Stimulated activated CD4-positive, alpha-beta T cell treated with anti-CD3 and anti-CD28 coated beads, Interleukin-12 subunit alpha, Interleukin-12 subunit beta, amount 100 ng/mL, for 24 hours (primary cell): ENCODE results near the gene TBC1D16.

ENCODE experiments used
- DNase-seq, 2 experiments: peaks; one replicate each; pipeline ENCODE4 v3.0.0-alpha.2; 2020; ENCODE audit warnings: low read depth in 2 of 2

The TBC1D16 gene

DNA sequence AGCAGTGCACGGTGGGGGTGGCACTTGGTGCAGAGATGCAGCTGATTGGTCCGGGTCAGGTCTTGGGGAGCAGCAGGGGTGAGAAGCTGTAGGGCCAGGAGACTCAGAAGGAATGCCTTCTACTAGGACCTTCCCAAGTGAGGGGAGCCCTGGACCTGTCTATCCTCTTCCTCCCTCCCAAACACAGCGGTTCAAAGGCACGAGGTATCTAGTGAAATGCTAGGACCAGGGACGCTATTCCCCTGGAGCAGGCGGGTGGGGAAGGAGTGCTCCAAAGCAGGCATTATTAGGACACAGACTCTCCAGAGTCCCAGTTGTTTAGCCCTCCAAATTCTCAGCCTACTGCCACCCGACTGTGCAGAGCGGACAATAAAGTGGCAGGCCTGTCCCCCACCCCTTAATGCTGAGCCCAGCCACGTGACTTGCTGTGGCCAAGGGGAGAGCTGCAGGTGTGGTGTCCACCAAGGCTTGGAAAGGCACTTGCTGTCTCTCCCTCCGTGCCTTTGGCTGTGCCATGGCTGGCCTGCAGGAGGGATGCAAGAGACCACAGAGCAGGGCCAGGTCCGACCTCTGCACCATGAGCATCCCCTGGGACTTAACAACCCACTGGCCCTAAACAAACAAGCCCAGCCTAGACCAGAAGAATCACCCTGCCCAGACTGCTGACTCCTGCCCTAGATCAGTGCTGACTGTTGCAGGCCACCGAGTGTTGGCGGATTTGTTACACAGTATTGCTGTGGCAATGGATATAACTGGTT lies 97.2 kb downstream of the TBC1D16 start:
- no peak for DNase-seq

DNA sequence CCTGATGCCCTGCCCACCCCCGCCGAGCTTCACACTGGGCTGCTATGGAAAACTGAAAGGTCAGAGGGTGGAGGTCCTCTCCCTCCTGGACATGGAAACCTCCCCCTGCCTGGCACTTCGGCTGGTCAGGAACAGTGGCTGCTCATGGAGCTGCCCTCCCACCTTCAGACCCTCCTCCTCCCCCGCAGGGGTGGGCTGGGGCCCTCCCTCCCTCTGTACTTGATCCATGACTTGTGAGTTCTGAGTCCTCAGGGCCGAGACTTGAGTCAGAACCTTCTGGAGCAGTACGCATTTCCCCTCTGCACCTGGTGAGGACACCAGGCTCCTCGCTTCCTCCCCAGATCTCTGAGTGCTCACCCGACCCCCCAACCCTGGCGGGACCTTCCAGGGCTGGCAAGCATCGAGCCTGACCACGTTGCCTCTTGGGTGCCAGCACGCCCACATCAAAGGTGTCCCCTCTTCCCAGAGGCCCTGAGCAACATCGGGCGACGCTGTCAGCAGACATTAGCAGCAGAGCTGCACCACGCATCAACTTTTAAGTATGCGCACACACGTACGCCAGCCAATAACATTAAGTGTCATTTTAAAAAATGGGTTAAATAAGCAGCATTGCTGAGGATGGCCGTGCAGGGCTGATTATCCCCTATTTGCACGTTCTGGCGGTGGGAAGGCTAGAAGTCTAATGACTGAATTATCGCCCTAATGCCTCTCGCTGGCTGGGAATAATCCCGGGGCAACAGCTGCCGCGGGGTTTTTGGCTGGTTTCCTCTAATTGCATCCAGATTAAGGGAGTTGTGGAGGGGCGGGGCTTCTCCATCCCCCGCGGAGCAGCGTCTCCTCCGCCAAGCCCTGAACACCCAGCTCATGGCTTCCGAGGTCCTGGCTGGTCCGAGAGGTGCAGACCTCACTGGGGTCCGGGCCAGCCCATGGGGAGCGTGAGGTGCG lies 98.0 kb downstream of the TBC1D16 start:
- no peak for DNase-seq

DNA sequence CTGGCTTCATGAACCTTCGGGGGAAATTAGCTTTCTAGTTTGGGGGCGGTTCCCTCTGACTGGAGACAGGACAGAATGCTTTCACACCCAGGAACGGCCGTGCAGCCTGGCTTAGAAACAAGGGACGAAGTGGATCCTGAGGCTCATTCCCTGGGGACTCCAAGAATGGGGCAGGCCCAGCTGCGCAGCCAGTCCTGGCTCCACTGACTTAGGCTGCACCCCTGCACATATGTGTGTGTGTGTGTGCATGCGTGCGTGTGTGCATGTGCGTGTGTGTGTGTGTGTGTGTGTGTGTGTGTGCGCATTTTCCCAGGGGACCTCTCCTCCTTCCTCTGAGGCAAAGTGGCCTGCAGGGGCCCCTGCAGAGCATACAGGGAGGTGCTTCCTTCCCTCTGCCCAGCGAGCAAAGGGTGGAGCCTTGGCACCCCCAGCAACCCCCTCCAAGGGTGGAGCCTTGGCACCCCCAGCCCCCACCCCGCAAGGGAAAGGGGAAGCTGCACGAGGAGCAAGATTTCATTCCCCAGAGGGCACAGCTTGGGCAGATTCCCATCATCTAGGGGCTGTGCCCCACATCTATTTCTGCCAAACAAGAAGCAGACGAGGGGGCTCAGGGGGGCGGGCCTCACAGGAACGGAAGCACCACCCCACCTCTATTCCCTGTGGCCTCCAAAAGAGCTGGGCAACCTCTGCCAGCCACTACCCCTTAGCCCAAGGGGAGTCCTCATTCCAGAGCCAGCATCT lies 98.9 kb downstream of the TBC1D16 start:
- DNase-seq: no peak

DNA sequence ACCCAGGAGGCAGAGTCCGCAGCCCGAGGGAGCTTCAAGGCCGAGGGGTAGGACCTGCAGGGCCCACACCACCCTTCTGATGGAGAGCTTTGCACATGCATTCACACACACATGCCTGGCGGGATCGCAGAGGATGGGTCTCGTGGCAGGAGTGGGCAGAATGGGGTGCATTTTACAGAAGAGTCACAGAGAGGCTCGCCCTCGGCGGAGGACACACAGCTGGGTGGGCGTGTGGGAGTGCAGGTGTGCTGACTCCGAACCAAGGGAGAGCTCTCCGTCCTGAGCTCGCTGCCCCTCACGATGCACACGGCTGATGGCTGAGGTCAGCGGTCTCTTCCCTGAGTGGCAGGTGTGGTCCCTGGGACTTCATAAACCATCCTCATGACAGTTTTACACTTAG lies 99.6 kb downstream of the TBC1D16 start:
- DNase-seq: no peak

- no peak for DNase-seq
Measured at GRCh38 chr17:79935197-79935885, 100.3 kb downstream of the TBC1D16 start.

DNA sequence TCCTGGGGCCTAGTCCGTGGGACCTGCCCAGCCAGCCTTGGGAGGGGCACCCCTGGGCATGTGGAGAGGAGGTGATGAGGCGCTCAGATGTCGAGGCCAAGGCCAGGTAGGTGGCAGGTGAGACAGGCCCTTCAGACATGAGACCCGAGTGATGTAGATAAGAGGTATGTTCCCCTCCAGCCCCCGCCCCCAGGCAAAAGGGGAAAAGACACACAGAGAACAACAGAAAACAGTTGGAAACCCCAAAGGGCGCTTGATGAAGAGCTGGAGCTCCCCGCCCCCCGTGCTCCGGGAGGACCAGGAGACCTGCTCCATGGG lies 101.1 kb downstream of the TBC1D16 start:
- no peak for DNase-seq

- DNase-seq: no peak
Measured at GRCh38 chr17:79933863-79934652, 101.6 kb downstream of the TBC1D16 start.

- no peak for DNase-seq
Measured at GRCh38 chr17:79932451-79933306, 103.0 kb downstream of the TBC1D16 start.

- no peak for DNase-seq
Measured at GRCh38 chr17:79931817-79932309, 103.8 kb downstream of the TBC1D16 start.

DNA sequence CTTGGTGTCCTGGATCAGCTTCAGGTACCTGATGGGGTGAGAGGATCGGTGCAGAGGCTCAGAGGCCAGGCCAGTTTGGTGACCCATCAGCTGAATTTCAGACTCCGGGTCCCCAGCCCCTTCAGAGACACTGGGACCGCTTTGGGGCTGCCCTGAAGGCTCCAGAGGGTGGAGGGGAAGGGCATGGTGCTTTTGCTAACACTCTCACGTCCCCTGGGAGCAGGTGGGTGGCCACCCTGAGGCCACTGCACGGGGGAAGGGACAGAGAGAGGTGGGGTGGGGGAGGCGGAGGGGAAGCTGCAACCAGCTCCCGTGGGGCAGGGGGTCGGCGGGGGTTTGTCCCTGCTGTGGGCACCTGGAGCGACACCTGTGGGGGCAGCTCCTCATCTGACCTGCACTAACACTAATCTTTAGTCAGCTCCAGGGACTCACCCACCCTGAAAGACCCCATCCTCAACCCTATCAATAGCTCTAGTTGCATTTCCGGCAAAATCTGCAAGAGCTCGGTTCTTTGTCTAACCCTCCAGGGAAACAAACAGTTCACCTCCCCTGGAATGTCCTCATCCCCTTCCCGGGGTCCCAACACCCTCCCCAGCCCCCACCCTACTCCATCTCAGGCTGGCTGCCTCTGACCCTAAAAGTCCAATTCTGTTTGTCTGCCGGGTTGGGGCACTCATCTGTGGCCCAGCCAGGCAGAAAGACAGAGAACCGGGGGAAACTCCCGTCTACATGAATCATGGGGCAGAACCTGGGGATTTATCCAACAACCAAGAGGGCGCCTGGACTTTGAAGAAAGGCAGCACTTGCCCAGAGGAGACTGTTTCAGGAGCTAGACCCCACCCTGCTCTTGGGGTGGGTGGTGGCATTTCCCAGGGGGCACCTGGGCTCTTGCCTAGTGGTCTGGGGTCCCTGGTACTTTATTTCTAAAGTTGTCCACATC lies 104.5 kb downstream of the TBC1D16 start:
- no peak for DNase-seq

DNA sequence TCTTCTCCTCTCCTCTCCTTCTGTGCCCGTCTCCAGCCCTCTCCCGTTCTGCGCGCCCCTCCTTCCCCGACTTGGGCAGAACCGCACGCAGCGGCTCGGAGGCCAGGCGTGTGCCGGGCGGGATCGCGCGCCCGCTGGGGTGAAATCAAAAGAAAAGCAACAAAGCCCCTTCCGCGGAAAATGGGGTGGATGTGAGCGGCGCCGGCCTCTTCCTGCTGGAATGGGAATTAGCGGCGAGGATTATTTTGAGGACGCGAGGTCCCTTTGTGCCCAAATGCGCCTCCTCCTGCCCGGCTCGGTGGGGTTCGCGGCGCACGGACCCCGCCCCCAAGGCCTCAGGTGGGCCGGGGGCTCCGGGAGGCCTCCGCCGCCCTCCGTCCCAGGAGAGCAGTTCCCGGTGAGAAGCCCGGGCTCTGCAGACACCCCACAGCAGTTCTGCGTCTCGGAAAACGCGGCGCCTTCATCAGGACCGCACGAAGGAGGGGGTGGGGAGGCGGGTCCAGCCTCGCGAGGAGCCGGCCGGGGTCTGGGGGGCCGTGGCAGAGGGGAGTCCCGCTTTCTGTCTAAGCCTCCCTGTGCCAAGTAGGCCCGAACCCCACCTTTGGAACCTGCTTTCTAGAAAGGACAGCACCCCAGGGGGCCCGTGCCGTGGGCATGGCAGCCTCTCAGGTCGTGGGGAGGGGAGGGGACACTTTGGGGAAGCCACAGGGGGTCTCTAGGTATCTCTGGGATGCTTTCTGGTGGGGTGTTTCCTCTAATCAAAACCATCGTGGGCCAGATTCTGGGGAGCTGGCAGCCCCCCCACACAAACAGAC lies 105.4 kb downstream of the TBC1D16 start:
- no peak for DNase-seq

DNA sequence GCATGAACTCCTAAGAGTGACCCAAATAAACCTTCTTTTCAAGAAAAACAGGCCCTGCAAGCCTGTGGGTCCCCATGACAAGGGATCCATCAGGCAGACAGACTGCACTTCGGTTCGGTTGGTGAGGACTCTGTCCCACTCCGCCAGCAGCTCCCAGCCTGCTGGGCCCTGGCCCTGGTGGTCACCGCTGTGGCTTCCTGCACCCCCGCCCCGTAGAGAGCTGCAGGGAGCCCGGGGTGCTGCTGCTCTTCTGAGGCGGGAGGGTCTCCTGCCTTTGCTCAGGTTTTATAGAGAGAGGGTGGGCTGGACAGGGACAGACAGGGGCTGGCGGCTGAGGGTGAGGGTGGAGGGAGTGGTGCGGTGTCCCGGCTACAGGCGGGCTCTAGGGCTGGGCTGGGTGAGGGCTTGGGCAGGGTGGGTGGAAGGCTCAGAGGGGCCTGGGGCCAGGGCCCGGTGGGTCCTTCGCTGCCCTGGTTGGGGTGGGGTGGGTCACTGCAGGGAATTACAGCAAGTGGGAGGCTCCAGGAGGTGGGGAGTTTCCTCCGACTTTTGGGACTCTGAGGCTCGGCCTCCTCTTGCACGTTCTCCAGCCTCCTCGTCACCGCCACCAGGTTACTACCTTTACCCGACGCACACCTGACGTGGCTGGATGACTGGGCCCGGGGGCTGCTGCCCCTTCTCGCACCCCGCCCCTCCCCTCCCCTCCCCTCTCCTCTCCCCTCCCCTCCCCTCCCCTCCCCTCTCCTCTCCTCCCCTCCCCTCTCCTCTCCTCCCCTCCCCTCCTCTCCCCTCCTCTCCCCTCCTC lies 106.2 kb downstream of the TBC1D16 start:
- no peak for DNase-seq

DNA sequence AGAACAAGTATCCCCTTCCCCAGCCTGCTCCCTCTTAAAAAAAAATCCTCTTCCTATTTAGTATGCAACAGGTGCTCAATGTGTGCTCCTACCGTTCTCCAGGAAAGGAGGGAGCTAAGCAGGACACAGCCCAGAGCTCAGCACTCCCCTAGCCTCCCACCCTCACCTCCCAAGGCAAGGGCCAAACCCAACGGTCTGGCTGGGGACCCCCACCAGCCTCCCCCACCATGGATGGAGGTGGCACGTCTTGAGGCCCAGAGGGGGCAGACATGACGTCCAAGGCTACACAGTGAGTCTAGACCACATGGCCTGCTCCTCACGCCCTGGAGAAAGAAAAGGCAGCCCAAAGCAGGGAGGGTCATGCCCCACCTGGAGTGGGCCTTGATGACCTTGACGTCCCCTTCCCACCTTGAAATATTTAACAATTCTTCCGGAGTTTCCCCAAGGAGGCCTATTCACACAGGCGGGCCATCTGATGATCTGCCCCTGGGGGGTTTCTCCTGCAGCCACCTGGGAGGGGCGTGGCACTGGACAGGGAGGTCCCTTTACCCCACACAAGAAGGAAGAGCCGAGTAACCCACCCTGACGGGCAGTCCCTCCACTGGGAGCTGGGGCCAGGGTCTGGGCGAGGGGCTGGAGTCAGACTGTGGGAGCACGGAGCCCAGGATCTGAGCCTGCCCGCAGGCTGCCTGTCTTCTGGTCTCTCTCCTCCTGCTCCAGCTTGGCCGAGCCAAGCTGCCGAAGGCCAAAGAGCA lies 107.0 kb downstream of the TBC1D16 start:
- DNase-seq: no peak

DNA sequence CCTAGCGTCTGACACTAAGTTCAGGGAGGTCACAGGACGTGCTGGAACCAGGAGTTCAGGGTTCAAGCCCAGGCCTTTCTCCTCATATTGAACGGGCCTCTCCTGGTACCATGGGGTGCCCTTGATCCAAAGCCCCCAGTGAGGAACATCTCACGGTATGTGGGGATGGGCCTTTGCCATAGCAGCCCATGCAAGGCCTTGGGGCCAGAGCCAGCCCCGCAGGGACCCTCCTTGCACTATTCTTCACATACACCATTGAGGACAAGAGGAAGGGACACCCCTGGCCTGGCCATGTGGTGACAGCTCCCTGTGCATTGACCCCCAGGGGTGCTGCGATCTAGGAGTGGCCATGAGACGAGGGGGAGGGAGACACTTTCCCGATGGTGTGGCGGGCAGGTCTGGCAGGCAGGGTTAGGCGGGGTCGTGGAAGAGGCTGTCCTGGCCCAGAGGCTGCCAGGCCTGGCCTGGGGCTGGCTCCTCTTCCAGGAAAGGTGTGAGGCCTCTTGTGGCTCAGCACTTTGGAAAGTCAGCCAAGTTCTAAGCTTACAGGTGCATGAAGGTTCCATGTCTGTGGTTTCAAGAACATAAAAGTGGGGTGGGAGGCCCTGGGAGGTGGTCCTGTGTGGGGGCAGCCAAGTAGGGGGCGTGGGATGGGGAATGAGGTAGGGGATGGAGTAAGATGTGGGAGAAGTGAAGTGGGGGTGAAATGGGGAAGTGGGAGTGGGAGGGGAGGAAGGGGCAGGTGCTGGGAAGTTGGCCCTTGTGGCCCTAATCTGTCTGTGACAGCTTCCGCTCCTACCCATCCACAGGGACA lies 107.8 kb downstream of the TBC1D16 start:
- no peak for DNase-seq

DNA sequence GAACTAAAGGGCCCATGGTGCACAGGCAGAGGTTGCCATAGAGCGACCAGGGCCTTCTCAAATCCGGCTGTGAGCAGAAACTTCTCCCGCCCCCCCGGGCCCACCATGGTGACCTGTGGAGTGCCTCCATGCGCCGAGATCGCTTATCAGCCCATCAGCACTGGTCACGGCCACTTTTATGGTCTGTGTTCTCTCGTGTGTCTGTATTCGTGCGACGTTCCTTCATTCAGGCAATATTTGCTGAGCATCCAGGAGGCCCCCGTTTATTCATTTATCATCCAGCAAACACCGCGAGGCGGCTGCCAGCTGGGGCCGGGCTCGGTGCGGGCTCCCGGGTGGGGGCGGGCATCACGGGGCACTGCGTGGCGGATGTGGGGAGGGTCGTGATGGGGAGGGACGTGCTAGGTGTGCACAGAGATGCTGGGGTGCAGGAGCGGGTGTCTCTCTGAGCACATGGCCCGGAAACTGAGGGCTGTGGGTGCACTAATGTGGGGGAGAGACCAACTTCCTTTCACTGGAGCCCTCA lies 108.5 kb downstream of the TBC1D16 start:
- no peak for DNase-seq
